ENCODE data around the gene PVALB.

The PVALB gene

GRCh38 chr22:36771356-36772063, 45.3 kb downstream of the PVALB start:
- TF ChIP-seq ZFX (IDR thresholded peaks at IDR 0.05), result no peak
- TF ChIP-seq, protein P1, sequence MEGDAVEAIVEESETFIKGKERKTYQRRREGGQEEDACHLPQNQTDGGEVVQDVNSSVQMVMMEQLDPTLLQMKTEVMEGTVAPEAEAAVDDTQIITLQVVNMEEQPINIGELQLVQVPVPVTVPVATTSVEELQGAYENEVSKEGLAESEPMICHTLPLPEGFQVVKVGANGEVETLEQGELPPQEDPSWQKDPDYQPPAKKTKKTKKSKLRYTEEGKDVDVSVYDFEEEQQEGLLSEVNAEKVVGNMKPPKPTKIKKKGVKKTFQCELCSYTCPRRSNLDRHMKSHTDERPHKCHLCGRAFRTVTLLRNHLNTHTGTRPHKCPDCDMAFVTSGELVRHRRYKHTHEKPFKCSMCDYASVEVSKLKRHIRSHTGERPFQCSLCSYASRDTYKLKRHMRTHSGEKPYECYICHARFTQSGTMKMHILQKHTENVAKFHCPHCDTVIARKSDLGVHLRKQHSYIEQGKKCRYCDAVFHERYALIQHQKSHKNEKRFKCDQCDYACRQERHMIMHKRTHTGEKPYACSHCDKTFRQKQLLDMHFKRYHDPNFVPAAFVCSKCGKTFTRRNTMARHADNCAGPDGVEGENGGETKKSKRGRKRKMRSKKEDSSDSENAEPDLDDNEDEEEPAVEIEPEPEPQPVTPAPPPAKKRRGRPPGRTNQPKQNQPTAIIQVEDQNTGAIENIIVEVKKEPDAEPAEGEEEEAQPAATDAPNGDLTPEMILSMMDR (conservative IDR thresholded peaks at IDR 0.05), result no peak
- H3K27ac ChIP-seq, result no peak overlapping the region

DNA sequence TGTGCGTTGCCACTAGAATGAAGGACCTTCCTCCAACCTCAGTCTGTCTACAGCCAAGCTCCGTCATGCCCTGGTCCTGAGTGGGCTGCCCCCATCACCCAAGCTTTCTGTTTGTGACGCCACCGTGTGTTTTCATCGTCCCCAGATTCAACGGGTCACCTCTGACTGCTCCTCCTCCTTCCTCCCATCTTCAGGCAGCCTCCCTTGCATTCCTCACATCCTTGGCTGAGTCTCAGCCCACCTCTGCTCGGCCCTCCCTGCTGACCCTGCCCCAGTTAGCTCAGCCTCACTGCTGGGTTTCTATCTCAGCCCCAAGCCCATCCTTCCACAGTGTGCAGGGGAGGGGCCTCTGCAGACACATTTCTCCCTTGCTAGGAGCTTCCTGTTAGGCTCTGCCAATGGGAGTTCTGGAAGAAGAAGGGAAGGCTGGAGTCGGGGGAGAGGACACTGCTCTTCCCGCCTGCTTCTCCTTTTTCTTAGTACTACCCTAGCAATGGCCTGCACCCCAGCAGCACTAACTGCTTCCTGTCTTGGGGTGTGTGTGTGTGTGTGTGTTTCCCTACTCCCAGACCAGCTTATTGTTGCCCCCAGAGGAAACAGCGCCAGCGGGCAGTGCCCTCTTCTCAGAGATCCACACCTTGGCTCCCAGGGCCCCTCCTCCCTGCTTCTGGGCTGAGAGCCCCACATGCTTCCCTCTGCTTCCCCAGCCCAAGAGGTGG, 46.2 kb downstream of the PVALB start:
- no peak for TF ChIP-seq ZFX (IDR thresholded peaks at IDR 0.05)
- TF ChIP-seq, protein P1 (conservative IDR thresholded peaks at IDR 0.05), result no peak
- H3K27ac ChIP-seq, result no peak overlapping the region

DNA sequence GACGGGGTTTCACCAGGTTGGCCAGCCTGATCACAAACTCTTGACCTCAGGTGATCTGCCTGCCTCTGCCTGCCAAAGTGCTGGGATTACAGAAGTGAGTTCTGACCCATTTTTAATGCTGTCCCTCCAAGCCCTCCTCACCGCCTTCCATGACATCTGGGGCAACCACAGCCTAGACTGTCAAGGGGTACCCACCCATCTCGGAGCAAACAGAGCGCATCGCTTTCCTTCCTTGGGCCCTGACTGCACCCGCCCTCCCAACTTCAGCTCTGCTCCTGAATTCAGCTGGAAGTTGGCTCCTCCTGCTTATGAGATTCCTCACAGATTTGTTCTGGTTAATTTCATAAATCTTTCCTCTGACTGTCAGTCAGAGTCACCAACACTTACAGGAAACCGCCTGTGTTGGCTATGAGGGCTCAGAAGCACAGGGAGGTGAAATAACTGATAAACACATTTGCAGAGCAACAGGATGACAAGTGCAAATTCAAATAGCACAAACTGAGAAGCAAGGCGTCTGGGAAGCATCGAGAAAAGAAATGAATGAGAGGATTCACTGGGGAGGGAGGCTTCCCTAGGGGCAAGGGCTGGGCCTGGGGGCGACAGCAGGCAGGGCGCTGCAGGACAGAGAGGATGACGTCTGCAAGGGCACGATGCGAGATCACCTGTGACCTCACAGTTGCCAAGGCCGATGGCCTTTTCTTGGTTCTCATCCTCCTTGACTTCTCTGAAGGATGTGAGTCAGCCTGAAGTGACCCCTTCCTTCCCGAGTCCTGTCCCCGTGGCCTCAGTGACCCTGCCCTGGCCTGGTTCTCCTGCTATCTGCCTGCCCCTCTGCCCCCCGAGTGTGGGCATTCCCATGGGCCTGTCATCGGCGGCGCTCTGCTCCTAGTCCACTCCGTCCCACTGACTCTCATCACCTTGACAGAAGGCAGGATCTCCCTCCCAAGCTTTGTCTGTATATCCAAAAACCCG, 47.0 kb downstream of the PVALB start:
- no peak for TF ChIP-seq ZFX (IDR thresholded peaks at IDR 0.05)
- TF ChIP-seq, protein P1 (conservative IDR thresholded peaks at IDR 0.05), result no peak
- no peak overlapping the region for H3K27ac ChIP-seq

GRCh38 chr22:36768616-36769015, 48.2 kb downstream of the PVALB start:
- no peak overlapping the region for H3K27ac ChIP-seq
- TF ChIP-seq, protein P1 (conservative IDR thresholded peaks at IDR 0.05), result no peak

- no peak overlapping the region for H3K27ac ChIP-seq
- no peak for TF ChIP-seq ZFX (IDR thresholded peaks at IDR 0.05)
- TF ChIP-seq, protein P1 (conservative IDR thresholded peaks at IDR 0.05), result no peak
These were observed 48.7 kb downstream of the PVALB start for GRCh38 chr22:36768141-36768540.

DNA sequence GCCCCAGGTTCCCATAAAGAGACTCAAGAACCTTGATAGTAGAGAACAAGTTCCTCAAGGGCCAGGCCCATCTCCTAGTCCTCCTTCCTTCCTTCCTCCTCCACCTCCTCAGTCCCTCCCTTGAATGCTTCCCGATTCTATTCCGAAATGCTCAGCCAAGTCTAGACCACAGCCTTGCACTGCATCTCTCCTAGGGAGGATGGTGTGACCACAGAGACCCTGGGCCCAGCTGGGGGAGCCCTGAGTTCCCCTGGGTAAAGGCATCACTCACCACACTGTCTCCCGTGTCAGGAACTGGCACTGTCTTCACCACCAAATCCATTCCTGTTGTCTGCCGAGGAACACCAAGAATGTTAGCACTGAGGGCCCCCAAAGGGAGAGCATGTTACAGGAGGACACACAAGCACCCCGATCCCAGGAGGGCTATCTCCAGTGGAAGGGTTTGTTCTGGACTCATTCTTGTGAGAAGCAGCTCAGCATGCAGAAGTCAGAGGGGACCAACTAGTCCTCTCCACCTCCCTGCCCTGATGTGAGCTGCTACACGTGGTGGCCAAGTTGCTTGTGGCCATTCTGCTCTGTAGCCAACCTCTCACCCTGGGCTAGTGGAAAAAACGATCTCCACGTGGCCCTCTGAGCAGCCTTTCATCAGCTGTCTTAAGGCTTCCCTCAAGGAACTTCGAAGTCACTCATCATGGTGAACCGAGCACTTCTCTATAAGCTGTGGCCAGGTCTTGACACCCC, 49.6 kb downstream of the PVALB start:
- TF ChIP-seq, protein P1 (conservative IDR thresholded peaks at IDR 0.05), result no peak
- TF ChIP-seq ZFX (IDR thresholded peaks at IDR 0.05), result no peak
- H3K27ac ChIP-seq, result no peak overlapping the region

Measured in C4-2B (cell line).